NCI-H1048 (cell line): ENCODE results near the gene MYL2.

Source experiments
- DNase-seq: peaks from one replicate; lab custom pipeline; 2025; lab: John Stamatoyannopoulos, UW

The MYL2 gene

DNA sequence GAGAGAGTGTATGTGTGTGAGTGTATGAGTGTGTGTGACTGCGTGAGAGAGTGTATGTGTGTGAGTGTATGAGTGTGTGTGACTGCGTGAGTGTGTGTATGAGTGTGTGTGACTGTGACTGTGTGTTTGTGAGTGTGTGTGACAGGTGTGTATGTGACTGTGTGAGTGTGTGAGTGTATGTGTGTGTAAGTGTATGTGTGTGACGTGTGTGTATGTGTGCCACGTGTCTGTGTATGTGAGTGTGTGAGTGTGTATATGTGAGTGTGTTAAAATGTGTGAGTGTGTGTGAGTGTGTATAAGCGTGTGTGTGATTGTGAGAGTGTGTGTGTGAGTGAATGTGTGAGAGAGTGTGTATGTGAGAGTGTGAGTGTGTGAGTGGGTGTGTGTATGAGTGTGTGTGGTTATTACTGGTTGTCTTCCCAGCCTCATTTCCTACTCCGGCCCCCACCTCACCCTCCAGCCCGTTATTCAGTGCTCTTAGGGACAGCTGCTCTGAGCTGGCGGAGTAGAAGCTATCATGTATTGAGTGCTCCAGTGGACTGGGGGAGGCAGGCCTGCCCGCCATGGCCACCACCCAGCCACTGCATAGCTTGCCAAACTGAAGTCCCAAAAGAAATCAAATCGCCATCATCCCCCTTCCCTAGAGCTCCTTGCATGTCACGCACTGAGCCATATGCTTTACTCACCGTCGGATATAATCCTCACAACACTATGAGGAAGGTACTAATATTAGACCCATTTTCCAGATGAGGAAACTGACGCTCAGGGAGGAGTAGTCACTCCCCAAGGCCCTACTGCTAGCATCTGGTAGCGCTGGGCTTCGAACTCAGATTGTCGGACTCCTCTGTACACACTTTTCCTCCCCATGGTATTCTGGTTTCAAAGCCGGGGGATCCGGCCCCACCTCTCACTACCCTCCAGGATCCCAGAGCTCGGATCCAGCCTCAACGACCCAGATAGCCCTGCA is 10.3 kb upstream of the MYL2 start:
- no peak for DNase-seq

GRCh38 chr12:110929818-110930217 is 9.4 kb upstream of the MYL2 start:
- no peak for DNase-seq

GRCh38 chr12:110928700-110929099 is 8.3 kb upstream of the MYL2 start:
- no peak for DNase-seq

- no peak for DNase-seq
Observed at GRCh38 chr12:110927546-110927945, 7.2 kb upstream of the MYL2 start.

DNA sequence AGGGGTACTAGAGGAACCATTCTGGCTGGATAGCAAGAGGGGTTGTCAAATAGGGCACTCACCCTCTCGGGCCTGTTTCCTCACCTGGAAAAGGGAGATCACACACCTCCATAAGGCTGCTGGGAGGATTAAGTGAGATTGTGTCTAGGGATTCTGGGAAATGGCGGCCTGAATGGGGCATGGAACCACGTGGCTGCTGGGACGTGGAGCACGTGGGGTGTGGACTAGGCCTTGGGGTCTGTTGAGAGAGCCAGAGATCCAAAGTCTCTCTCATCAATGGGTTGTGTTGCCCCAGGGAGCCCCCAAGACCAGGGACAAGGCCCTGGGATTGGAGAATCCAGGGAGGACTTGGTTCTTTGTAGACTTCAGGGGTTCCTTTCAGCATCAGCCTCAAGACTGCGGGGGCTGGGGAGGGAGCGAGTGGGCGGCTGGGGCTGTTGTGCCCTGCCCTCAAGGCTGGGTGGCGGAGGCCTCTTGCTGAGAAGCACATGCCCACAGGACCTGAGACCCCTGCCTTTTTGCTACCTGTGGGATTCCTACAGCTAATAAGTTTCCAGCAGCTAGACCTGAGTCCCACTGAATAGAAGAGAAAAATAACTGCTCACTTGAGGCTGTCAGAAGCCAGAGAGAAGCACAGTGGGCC is 3.4 kb upstream of the MYL2 start:
- no peak for DNase-seq

GRCh38 chr12:110923192-110923591 is 2.8 kb upstream of the MYL2 start:
- no peak for DNase-seq

GRCh38 chr12:110922652-110923051 is 2.3 kb upstream of the MYL2 start:
- DNase-seq: no peak

GRCh38 chr12:110921262-110921661 is 883 bp upstream of the MYL2 start:
- DNase-seq: no peak

- DNase-seq: no peak
Observed at GRCh38 chr12:110919720-110920119, 659 bp downstream of the MYL2 start.

- no peak for DNase-seq
Observed at GRCh38 chr12:110917961-110918360, 2.4 kb downstream of the MYL2 start.

GRCh38 chr12:110917467-110917866 is 2.9 kb downstream of the MYL2 start:
- DNase-seq: no peak

DNA sequence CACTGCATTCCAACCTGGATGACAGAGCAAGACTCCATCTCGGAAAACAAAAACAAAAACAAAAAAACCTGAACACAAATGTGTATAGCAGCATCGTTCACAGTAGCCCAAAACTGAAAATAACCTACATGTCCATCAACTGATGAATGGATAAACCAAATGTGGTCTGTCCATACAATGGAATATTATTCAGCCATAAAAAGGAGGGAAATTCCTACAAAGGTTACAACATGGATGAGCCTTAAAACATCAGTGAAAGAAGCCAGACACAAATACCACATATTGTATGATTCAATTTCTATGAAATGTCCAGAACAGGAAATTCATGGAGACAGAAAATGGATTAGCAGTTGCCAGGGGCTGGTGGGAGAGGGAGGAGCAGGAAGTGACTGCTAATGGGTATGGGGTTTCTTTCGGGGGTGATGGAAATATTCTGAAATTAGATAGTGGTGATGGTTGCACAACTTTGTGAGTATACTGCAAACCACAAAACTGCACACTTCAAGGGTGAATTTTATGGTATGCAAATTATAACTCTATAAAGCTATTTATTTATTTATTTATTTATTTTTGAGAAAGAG is 4.0 kb downstream of the MYL2 start:
- DNase-seq: no peak

DNA sequence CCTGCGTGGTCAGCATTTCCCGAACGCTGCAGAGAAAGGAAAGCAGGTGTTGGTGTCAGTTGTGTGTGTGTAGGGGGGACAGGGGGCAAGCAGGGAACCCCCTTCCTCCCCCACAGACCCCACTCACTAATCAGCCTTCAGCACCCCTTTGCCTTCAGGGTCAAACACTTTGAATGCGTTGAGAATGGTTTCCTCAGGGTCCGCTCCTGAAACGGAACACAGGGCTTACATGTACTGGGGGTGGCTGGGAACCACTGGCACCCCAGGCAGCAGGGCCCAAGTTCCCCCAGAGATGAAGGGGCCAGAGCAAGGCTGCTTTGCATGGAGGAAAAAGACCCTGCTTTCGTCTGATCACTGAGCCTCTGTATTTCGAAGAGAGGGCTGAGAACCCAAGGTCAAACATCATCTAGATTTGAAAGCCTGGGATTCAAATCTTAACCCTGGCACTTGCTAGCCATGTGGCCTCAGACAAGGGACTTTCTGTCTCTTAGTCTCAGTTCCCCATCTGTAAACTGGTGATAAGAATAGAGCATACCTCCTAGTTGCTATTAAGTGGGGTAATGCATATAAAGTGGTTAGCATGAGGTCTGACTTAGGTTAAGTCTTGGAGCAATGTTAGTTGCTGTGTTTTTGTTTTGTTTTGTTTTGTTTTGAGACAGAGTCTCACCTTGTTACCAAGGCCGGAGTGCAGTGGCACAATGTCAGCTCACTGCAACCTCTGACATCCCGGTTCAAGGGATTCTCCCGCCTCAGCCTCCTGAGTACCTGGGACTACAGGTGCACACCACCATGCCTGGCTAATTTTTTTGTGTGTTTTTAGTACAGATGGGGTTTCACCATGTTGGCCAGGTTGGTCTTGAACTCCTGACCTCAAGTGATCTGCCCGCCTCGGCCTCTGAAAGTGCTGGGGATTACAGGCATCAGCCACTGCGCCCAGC is 7.0 kb downstream of the MYL2 start:
- no peak for DNase-seq

- DNase-seq: no peak
Observed at GRCh38 chr12:110912263-110912662, 8.1 kb downstream of the MYL2 start.

- DNase-seq: no peak
Observed at GRCh38 chr12:110908377-110909152, 11.8 kb downstream of the MYL2 start.

DNA sequence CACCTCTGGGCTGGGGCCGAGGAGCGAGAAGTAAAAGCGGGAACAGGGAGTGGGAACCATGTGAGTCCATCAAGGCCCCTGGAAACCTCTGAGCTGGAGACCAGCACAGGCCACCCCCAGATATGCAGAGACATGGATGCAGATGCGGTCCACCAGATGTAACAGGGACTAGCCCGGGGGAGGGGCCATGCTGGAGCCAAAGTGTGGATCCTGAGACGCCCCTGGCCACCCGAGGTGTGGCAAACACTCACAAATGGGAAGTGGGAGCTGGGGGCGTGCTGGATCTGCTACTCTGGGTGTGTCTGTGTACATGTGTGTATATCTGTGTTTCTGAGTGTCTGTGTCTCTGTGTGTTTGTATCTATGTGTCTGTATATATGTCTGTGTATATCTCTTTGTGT is 12.8 kb downstream of the MYL2 start:
- DNase-seq: no peak

DNA sequence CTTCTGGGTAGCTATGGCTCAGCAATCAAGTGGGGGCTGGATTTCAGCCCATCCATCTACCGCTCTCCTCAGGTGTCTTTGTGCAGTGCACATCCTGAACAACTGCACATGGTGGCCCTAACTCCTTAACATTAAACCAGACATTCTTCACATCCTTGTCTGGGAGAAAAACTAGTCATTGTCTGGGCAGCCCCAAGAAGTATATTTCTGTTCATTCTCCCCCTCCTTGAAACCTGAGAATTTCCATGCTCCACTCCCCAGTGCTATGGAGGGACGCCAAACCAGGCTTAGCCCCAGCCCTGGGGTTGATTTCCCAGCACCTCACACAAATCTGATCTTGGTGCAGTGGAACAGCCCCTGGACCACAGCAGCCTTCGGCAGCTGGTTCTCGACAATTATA is 13.4 kb downstream of the MYL2 start:
- no peak for DNase-seq

DNA sequence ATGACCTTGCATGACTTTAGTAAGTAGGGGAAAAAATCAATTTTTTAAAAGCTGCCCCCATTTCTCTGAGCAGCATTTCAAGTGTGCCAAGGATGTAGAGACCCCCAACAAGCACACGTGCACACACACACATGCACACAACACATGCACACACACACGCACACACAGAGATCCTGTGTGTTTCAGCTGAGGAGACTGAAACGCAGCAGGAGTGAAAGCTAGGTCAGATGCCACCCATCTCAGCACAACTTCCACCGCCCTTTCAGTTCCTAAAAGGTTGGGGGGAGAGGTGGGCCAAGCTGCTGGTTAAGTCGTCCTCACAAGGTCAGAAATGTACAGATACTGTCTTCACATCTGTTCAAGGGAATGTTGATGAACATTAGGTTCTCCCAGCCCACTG is 13.9 kb downstream of the MYL2 start:
- DNase-seq: no peak

DNA sequence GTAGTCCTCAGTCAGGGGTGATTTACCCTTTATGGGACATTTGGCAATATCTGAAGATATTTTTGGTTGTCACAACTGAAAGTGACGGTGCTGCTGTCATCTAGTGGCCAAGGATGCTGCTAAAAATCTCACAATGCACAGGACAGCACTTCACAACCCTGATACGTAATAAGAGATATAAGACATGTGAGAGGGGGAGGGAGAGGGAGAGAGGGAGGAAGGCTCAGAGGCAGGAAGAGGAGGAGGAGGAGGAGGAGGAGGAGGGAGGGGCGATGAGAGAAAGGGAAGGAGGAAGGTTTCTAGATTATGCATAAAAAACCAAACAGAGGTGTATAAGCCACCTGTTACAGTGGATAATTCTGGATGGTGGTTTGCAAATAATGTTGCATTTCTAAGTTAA is 14.3 kb downstream of the MYL2 start:
- DNase-seq: no peak

GRCh38 chr12:110903511-110903910 is 16.9 kb downstream of the MYL2 start:
- DNase-seq: no peak

DNA sequence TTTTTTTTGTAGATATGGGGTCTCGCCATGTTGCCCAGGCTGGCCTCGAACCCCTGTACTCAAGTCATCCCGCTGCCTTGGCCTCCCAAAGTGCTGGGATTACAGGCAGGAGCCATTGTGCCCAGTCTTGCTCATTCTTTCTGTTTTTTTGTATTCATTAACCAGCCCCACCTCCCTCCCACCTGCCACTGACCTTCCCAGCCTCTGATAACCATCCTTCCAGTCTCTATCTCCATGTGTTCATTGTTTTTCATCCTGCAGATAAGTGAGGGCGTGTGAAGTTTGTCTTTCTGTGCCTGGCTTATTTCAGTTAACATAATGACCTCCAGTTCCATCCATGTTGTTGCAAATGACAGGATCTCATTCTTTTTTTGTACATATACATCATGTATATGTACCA is 19.0 kb downstream of the MYL2 start:
- no peak for DNase-seq
